HCT116 (cell line): ENCODE measurements around the gene MEGF6. TPM values are rescaled to one million over a fixed set of nuclear protein-coding genes. Genes with fewer than 3 reads are reported as not detected.

ENCODE experiments used
- ATAC-seq: fragments of 200-7000 bp; cut with Tn5 transposase; 2 replicates; pipeline ENCODE4 v1.9.1; 2020; ENCODE audit warnings: mild to moderate bottlenecking, moderate library complexity
- BruUV-seq: library from RNA; stranded (reverse); fragments of 400-500 nt; replicated peaks from 2 replicates; lab custom pipeline; 2021; lab: Mats Ljungman, UMichigan
- CTCF ChIA-PET: fragments of 300-600 bp; sonication (Branson Sonifier 250); formaldehyde crosslinking; loops from one replicate; lab custom pipeline; 2021; ENCODE audit warnings: antibody characterized with exemption; lab: Charles Lee
- POLR2A ChIA-PET: fragments of 300-600, 350-600 bp; sonication (Branson Sonifier 250); formaldehyde crosslinking; loops from one replicate; lab custom pipeline; 2021; ENCODE audit warnings: antibody characterized with exemption; lab: Charles Lee
- RAD21 ChIA-PET, 2 experiments: fragments of 300-600 bp; sonication (Branson Sonifier 250); formaldehyde crosslinking; loops; one replicate each; lab custom pipeline; 2023; ENCODE audit warnings: low total read pairs in 2 of 2; ENCODE audit not compliant: uncharacterized antibody in 2 of 2, unreplicated experiment in 2 of 2, low non-redundant PET in 1 of 2; lab: Charles Lee
- DNase-seq: peaks from one replicate; pipeline ENCODE4 v3.0.0-alpha.2; 2010; ENCODE audit warnings: low read depth, low spot score
- H2AFZ ChIP-seq: fragments of 200-600 bp; shearing (Covaris generic), sonication (generic); 2 replicates; pipeline ENCODE4 v1.6.1; 2017; ENCODE audit warnings: low read depth, mixed run types, mixed read lengths, antibody characterized with exemption, low read length; ENCODE audit not compliant: poor library complexity, severe bottlenecking
- H3K27ac ChIP-seq: 2 replicates; pipeline ENCODE4 v1.5.1; 2012; ENCODE audit warnings: low read depth, low read length
- H3K27me3 ChIP-seq: fragments of 200-600 bp; sonication (generic); 2 replicates; pipeline ENCODE4 v1.6.1; 2016; ENCODE audit warnings: mixed run types, low read length, mixed read lengths; ENCODE audit not compliant: insufficient read depth
- H3K36me3 ChIP-seq, 2 experiments: fragments of 200-500 bp in 1 of 2; fragments of 200-600 bp in 1 of 2; sonication (Bioruptor generic) in 1 of 2; sonication (generic) in 1 of 2; 2 replicates each; pipeline versions ENCODE4 v1.5.1 to v1.6.1; 2014 to 2016; ENCODE audit warnings: low read length in 2 of 2, inconsistent platforms in 1 of 2, mixed read lengths in 1 of 2, mixed run types in 1 of 2; ENCODE audit not compliant: insufficient read depth in 2 of 2, control insufficient read depth in 1 of 2
- H3K4me1 ChIP-seq, 2 experiments: fragments of 200-600 bp in 1 of 2; sonication (generic) in 1 of 2; 2 replicates each; pipeline versions ENCODE4 v1.5.1 to v1.6.1; 2012 to 2017; ENCODE audit warnings: low read length in 2 of 2, inconsistent platforms in 1 of 2, mild to moderate bottlenecking in 1 of 2, mixed read lengths in 1 of 2, mixed run types in 1 of 2, moderate library complexity in 1 of 2; ENCODE audit not compliant: insufficient read depth in 2 of 2, control insufficient read depth in 1 of 2
- H3K4me2 ChIP-seq: fragments of 200-600 bp; sonication (generic); 2 replicates; pipeline ENCODE4 v1.6.1; 2017; ENCODE audit warnings: mixed run types, low read length, mixed read lengths
- H3K4me3 ChIP-seq, 2 experiments: fragments of 200-600 bp in 1 of 2; sonication (generic) in 1 of 2; replicated peaks in 1 of 2; 2 replicates each; pipeline ENCODE4 v1.5.1; 2011 to 2016; ENCODE audit warnings: low read length in 2 of 2, control low read depth in 1 of 2, low read depth in 1 of 2, mild to moderate bottlenecking in 1 of 2, mixed read lengths in 1 of 2, mixed run types in 1 of 2
- H3K79me2 ChIP-seq: fragments of 200-600 bp; sonication (generic); 2 replicates; pipeline ENCODE4 v1.6.1; 2017; ENCODE audit warnings: mild to moderate bottlenecking, mixed run types, low read length, moderate library complexity, mixed read lengths; ENCODE audit not compliant: insufficient read depth
- H3K9ac ChIP-seq: fragments of 200-600 bp; sonication (generic); 2 replicates; pipeline ENCODE4 v1.6.1; 2016; ENCODE audit warnings: low read length, mixed read lengths
- H3K9me2 ChIP-seq: fragments of 200-600 bp; sonication (generic), shearing (Covaris generic); 2 replicates; pipeline ENCODE4 v1.6.1; 2017; ENCODE audit warnings: mixed run types, mild to moderate bottlenecking, moderate library complexity; ENCODE audit not compliant: insufficient read depth
- H3K9me3 ChIP-seq, 2 experiments: fragments of 200-500 bp in 1 of 2; fragments of 200-600 bp in 1 of 2; sonication (Bioruptor generic) in 1 of 2; sonication (generic) in 1 of 2; 2 replicates each; pipeline ENCODE4 v1.6.1; 2014 to 2017; ENCODE audit warnings: low read length in 2 of 2, mixed read lengths in 2 of 2, inconsistent platforms in 1 of 2, low read depth in 1 of 2, mild to moderate bottlenecking in 1 of 2, mixed run types in 1 of 2, moderate library complexity in 1 of 2; ENCODE audit not compliant: control insufficient read depth in 1 of 2, insufficient read depth in 1 of 2
- H4K20me1 ChIP-seq: fragments of 200-600 bp; sonication (generic), shearing (Covaris generic); 2 replicates; pipeline ENCODE4 v1.6.1; 2017; ENCODE audit warnings: mixed run types, mild to moderate bottlenecking, moderate library complexity; ENCODE audit not compliant: insufficient read depth
- CBX3 ChIP-seq: IDR thresholded peaks from 2 replicates; pipeline ENCODE4 v1.6.1; 2012; ENCODE audit warnings: low read depth
- CEBPB ChIP-seq: IDR thresholded peaks from 2 replicates; pipeline ENCODE4 v1.6.1; 2012; ENCODE audit warnings: low read depth
- EGR1 ChIP-seq: IDR thresholded peaks from 2 replicates; pipeline ENCODE4 v1.6.1; 2012; ENCODE audit warnings: low read depth
- EZH2phosphoT487 ChIP-seq: fragments of 200-600 bp; IDR thresholded peaks from 2 replicates; pipeline ENCODE4 v1.6.1; 2018; ENCODE audit warnings: antibody characterized with exemption, borderline replicate concordance
- POLR2A ChIP-seq: IDR thresholded peaks from 2 replicates; pipeline ENCODE4 v1.7.0; 2011; ENCODE audit warnings: borderline replicate concordance; ENCODE audit not compliant: insufficient read depth, insufficient read length; ENCODE audit errors: extremely low read depth
- POLR2AphosphoS5 ChIP-seq: IDR thresholded peaks from 2 replicates; pipeline ENCODE4 v1.6.1; 2011; ENCODE audit warnings: mild to moderate bottlenecking, low read depth, low read length, moderate library complexity
- RAD21 ChIP-seq: IDR thresholded peaks from 2 replicates; pipeline ENCODE4 v1.6.1; 2012; ENCODE audit warnings: low read depth, mild to moderate bottlenecking
- SIN3A ChIP-seq: IDR thresholded peaks from 2 replicates; pipeline ENCODE4 v1.6.1; 2012; ENCODE audit warnings: low read depth
- SRF ChIP-seq: IDR thresholded peaks from 2 replicates; pipeline ENCODE4 v1.6.1; 2012; ENCODE audit warnings: low read depth
- ZNF274 ChIP-seq: fragments of 200-500 bp; sonication (Bioruptor generic); IDR thresholded peaks from 2 replicates; pipeline ENCODE4 v1.6.1; 2014; ENCODE audit warnings: mild to moderate bottlenecking, low read depth, low read length, inconsistent platforms
- intact Hi-C: fragments of 100-400 bp; cut with micrococcal nuclease; formaldehyde crosslinking; loops from 2 replicates; pipeline ENCODE4 v1.10.0; 2022
- total RNA-seq: library from RNA; stranded (reverse); gene quantifications from one replicate; pipeline ENCODE4 v1.2.1, GENCODE V29; 2021; ENCODE audit not compliant: unreplicated experiment
- TF ChIP-seq, protein P1 (sequence below): IDR thresholded peaks from 2 replicates; pipeline ENCODE4 v1.6.1; 2012
- TF ChIP-seq, protein P2 (sequence below): IDR thresholded peaks from 2 replicates; pipeline ENCODE4 v1.6.1; 2012

The MEGF6 gene
- total RNA-seq, 1 experiment from 2014 or later: 47.6 TPM

GRCh38 chr1:3543076-3544039, 68.0 kb downstream of the MEGF6 start (continued):
- TF ChIP-seq EGR1 (no peak), CEBPB (no peak)
- TF ChIP-seq, all 23 proteins: peak for 0

DNA sequence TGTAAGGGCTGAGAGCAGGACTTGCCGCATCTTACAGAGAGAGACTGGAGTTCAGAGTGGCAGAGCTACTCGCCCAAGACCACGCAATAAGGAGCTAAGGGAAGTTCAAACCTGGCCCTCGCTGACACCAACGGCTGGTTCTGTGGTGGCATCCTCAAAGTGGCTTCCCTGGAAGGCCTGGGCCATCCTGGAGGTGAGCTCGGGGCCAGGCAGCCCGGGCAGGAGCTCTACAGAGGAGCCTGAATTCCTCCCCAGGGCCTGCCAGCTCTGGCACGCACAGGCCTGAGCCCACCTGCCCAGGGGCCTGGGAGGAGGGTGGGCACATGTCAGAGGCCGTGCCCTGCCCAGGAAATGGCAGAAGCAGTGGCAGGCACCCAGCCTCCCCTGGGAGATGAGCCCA, 68.6 kb downstream of the MEGF6 start:
- H3K27ac ChIP-seq: peak overlapping the region; percentile 63
- no peaks in the 10 kb centered on the region for H3K79me2 ChIP-seq
- ATAC-seq (peak; percentile 28), DNase-seq (no peak)
- peaks cover 16 to 48% of the 10 kb centered on the region in 2 experiments for H3K4me1 ChIP-seq
- no peaks in the 10 kb centered on the region for H3K9me3 ChIP-seq
- ChIA-PET RAD21 (no interaction called here), CTCF (interaction anchor here (1.0 to 1.3 kb wide), 3 partner anchors 22 to 90 kb away, joined by 3 to 5 read pairs (median 3); no protein-coding TSS in a partner anchor), POLR2A (no interaction called here)
- no peaks in the 10 kb centered on the region for H3K27me3 ChIP-seq
- no TSS peak for BruUV-seq
- H3K4me2 ChIP-seq: peak overlapping the region; percentile 82
- peak overlapping the region; percentile 68 for H3K9ac ChIP-seq
- no peaks in the 10 kb centered on the region for H3K9me2 ChIP-seq
- H3K36me3 ChIP-seq: no peaks in the 10 kb centered on the region
- H2AFZ ChIP-seq: no peak overlapping the region
- TF ChIP-seq SRF: no peak
- no peak for TF ChIP-seq SIN3A
- TF ChIP-seq CBX3: no peak
- no peak for TF ChIP-seq ZNF274
- TF ChIP-seq, protein P1, sequence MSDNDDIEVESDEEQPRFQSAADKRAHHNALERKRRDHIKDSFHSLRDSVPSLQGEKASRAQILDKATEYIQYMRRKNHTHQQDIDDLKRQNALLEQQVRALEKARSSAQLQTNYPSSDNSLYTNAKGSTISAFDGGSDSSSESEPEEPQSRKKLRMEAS: no peak
- TF ChIP-seq, protein P2, sequence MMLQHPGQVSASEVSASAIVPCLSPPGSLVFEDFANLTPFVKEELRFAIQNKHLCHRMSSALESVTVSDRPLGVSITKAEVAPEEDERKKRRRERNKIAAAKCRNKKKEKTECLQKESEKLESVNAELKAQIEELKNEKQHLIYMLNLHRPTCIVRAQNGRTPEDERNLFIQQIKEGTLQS: no peak
- TF ChIP-seq POLR2A: no peak
- no peak for TF ChIP-seq POLR2AphosphoS5
- TF ChIP-seq EZH2phosphoT487: no peak
- TF ChIP-seq CEBPB: no peak
- no peak for TF ChIP-seq EGR1
- no peak for TF ChIP-seq RAD21
- H3K4me3 ChIP-seq: peak overlapping the region in 1 of 2 experiments; percentile 41; a peak in 1 of 4 replicates
- H4K20me1 ChIP-seq: no peaks in the 10 kb centered on the region
- intact Hi-C loops: no loop called here
